RPMI8226 (cell line): ENCODE measurements around the gene GALE.
"Not testable (repeated sequence)": the region's sequence is repeated elsewhere in the genome, so short reads cannot be mapped to it uniquely, and the experiment has no call there.

Source experiments
- DNase-seq: peaks from one replicate; pipeline ENCODE4 v3.0.0-alpha.2; 2015

The GALE gene

GRCh38 chr1:23791516-23792047, 9.0 kb downstream of the GALE start:
- peak; percentile 61 for DNase-seq

- peak; percentile 96 for DNase-seq
Measured at GRCh38 chr1:23790696-23791515, 9.6 kb downstream of the GALE start, which contains the start of gene LYPLA2. Gene LYPLA2 (plus strand): TSS chr1:23791145. CDS start chr1:23792683, 1,538 bp downstream.

GRCh38 chr1:23788695-23789094, 11.9 kb downstream of the GALE start:
- DNase-seq, result no peak

- no peak for DNase-seq
Measured at GRCh38 chr1:23787701-23788100, 12.9 kb downstream of the GALE start.

- no peak for DNase-seq
Measured at GRCh38 chr1:23784846-23785245, 15.7 kb downstream of the GALE start.

GRCh38 chr1:23783141-23783540, 17.4 kb downstream of the GALE start:
- DNase-seq, result not testable (repeated sequence)

- DNase-seq, result no peak
Measured at GRCh38 chr1:23779826-23780371, 20.7 kb downstream of the GALE start.

GRCh38 chr1:23777979-23778814, 22.4 kb downstream of the GALE start, which contains the start of gene PITHD1:
Gene PITHD1 (plus strand): TSS chr1:23778418. CDS start chr1:23778516, 98 bp downstream.
- DNase-seq, result peak; percentile 95

- no peak for DNase-seq
Measured at GRCh38 chr1:23776217-23776616, 24.3 kb downstream of the GALE start.

GRCh38 chr1:23774174-23774880, 26.2 kb downstream of the GALE start:
- no peak for DNase-seq

- no peak for DNase-seq
Measured at GRCh38 chr1:23772854-23773242, 27.7 kb downstream of the GALE start.

- DNase-seq, result peak; percentile 92
Measured at GRCh38 chr1:23772049-23772853, 28.3 kb downstream of the GALE start.

GRCh38 chr1:23768733-23769132, 31.8 kb downstream of the GALE start:
- DNase-seq, result no peak

GRCh38 chr1:23763041-23763577, 37.4 kb downstream of the GALE start:
- no peak for DNase-seq

GRCh38 chr1:23759277-23759676, 41.3 kb downstream of the GALE start:
- no peak for DNase-seq

- no peak for DNase-seq
Measured at GRCh38 chr1:23757812-23758211, 42.7 kb downstream of the GALE start.

GRCh38 chr1:23756676-23757075, 43.9 kb downstream of the GALE start:
- DNase-seq, result no peak

- no peak for DNase-seq
Measured at GRCh38 chr1:23752909-23753308, 47.6 kb downstream of the GALE start.

- DNase-seq, result no peak
Measured at GRCh38 chr1:23751815-23752200, 48.7 kb downstream of the GALE start.

GRCh38 chr1:23751050-23751814, 49.3 kb downstream of the GALE start:
- peak; percentile 74 for DNase-seq

GRCh38 chr1:23748016-23748415, 52.5 kb downstream of the GALE start:
- DNase-seq, result no peak
